SU-DHL-6 (cell line): ENCODE measurements around the gene EOGT.

Source experiments
- H2AFZ ChIP-seq: fragments of 200-600 bp; sonication (generic); 2 replicates; pipeline ENCODE4 v1.6.1; 2014; ENCODE audit warnings: low read depth, mild to moderate bottlenecking, moderate library complexity, mixed read lengths, antibody characterized with exemption, low read length; ENCODE audit not compliant: severe bottlenecking
- H3F3A ChIP-seq: fragments of 200-600 bp; shearing (Covaris generic); 2 replicates; pipeline ENCODE4 v1.6.0; 2016; ENCODE audit warnings: antibody characterized with exemption, mild to moderate bottlenecking; ENCODE audit not compliant: insufficient read depth
- H3K27ac ChIP-seq: fragments of 200-600 bp; sonication (generic); 2 replicates; pipeline ENCODE4 v1.5.1; 2016; ENCODE audit warnings: low read depth, mild to moderate bottlenecking, low read length, moderate library complexity, mixed read lengths
- H3K27me3 ChIP-seq: fragments of 200-600 bp; sonication (generic), shearing (Covaris generic); 2 replicates; pipeline ENCODE4 v1.6.0; 2014; ENCODE audit warnings: mild to moderate bottlenecking, low read length
- H3K36me3 ChIP-seq: fragments of 200-600 bp; sonication (generic); 2 replicates; pipeline ENCODE4 v1.6.1; 2014; ENCODE audit warnings: mild to moderate bottlenecking, low read length, mixed read lengths
- H3K4me2 ChIP-seq: fragments of 300-600, 200-600 bp; shearing (Covaris generic), sonication (generic); 2 replicates; pipeline ENCODE4 v1.6.0; 2014; ENCODE audit warnings: low read length, low read depth, mild to moderate bottlenecking; ENCODE audit not compliant: poor library complexity, severe bottlenecking
- H3K4me3 ChIP-seq: fragments of 200-600 bp; sonication (generic); 2 replicates; pipeline ENCODE4 v1.5.1; 2014; ENCODE audit warnings: antibody characterized with exemption, low read length, mild to moderate bottlenecking, mixed read lengths; ENCODE audit not compliant: insufficient read depth, poor library complexity, severe bottlenecking
- H3K79me2 ChIP-seq: fragments of 200-600 bp; sonication (generic); 2 replicates; pipeline ENCODE4 v1.6.1; 2014; ENCODE audit warnings: mild to moderate bottlenecking, low read length, moderate library complexity; ENCODE audit not compliant: insufficient read depth
- H3K9ac ChIP-seq: fragments of 200-600 bp; sonication (generic); 2 replicates; pipeline ENCODE4 v1.7.0; 2014; ENCODE audit warnings: mild to moderate bottlenecking, low read length
- H3K9me2 ChIP-seq: fragments of 200-600 bp; sonication (generic); replicated peaks from 2 replicates; pipeline ENCODE4 v1.6.1; 2014; ENCODE audit warnings: low read length; ENCODE audit not compliant: insufficient read depth
- H3K9me3 ChIP-seq: fragments of 200-600 bp; sonication (generic); 2 replicates; pipeline ENCODE4 v1.6.1; 2014; ENCODE audit warnings: low read length, mixed read lengths; ENCODE audit not compliant: insufficient read depth
- H4K20me1 ChIP-seq: fragments of 200-600 bp; sonication (generic); 2 replicates; pipeline ENCODE4 v1.6.1; 2014; ENCODE audit warnings: low read depth, mild to moderate bottlenecking, antibody characterized with exemption, low read length, moderate library complexity, mixed read lengths
- CTCF ChIP-seq: fragments of 200-600 bp; sonication (generic); IDR thresholded peaks from one replicate; pipeline ENCODE4 v1.5.1; 2017; ENCODE audit warnings: antibody characterized with exemption, mild to moderate bottlenecking, low read length, moderate library complexity; ENCODE audit not compliant: insufficient read depth, poor library complexity, severe bottlenecking
- EZH2phosphoT487 ChIP-seq: fragments of 200-600 bp; sonication (generic), shearing (Covaris generic); conservative IDR thresholded peaks from 2 replicates; pipeline ENCODE4 v1.6.1; 2018; ENCODE audit warnings: mild to moderate bottlenecking, antibody characterized with exemption, low read length, moderate library complexity, mixed read lengths

Gene EOGT

DNA sequence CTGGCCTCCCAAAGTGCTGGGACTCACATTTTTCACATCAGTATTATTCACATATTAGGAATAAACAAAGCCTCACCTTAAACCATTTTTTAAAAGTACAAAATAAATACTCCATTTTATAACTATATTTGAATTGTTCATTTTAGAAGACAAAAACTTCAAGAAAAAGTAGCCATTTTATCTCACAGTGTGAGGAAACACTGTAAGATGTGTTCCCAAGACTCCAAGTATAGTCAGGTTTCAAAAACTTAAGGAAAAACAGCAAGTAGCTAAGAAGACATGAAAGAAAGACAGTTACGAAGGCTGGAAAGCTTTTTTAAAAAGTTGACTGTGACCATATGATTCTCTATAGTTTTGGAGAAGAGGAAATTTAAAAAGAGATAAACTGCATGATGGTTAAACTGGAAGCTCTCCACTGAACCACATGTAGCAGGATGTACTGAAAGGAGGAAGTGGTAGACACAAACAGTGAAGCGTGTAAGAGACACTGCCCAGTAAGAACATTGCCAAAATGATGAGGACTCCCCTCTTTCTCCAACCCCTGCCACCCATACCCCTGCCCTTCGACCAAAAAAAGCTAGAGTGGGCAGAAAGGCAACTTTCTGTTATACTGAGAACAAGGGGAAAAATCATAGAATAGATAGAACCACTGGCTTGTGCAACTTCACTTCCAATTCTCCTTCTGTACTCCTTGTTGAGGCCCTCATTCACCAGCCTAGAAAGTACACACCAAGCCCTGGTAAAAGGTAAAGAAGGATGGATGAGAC, 44.9 kb upstream of the EOGT start:
- H3K79me2 ChIP-seq = no peaks in the 10 kb centered on the region
- H3K36me3 ChIP-seq = peaks cover 63% of the 10 kb centered on the region
- H3K4me2 ChIP-seq = peak overlapping the region; percentile 39
- H3K4me3 ChIP-seq = no peak overlapping the region
- no peak for TF ChIP-seq CTCF
- no peak for TF ChIP-seq EZH2phosphoT487
- H2AFZ ChIP-seq = peak overlapping the region; percentile 6
- H3K9me2 ChIP-seq = no peaks in the 10 kb centered on the region
- H4K20me1 ChIP-seq = no peaks in the 10 kb centered on the region
- H3F3A ChIP-seq = peaks cover 21% of the 10 kb centered on the region
- peak overlapping the region; percentile 55 for H3K27ac ChIP-seq
- no peaks in the 10 kb centered on the region for H3K27me3 ChIP-seq
- peak overlapping the region; percentile 22; the same call in 1 of the 2 replicates for H3K9ac ChIP-seq
- no peaks in the 10 kb centered on the region for H3K9me3 ChIP-seq

DNA sequence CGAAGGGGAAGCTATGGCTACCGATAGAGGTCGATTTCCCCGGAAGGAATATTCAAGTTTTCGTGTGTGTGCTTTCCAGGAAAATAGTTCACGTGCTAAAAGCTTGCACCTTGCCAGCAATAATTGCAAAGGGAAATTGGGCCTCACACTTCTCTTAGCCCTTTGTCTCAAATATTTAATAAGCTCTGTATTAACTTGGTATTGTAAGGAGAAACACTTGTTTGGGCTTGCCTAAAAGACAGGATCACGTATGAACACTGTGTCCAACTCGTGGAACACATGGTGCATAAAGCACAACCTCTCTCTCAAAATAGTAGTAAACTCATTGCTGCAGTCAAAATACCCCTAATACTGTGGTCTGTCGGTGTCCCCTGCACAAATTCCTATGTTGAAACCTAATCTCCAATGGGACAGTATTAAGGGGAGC, 39.0 kb upstream of the EOGT start:
- Histone ChIP-seq H3K79me2 (peaks cover 42% of the 10 kb centered on the region), H4K20me1 (no peaks in the 10 kb centered on the region), H3K4me3 (peak overlapping the region; percentile 93), H3K27ac (peak overlapping the region; percentile 31), H3K36me3 (peaks cover 37% of the 10 kb centered on the region), H3K9me3 (no peaks in the 10 kb centered on the region), H3K9me2 (no peaks in the 10 kb centered on the region), H3F3A (peaks cover 25% of the 10 kb centered on the region), H3K4me2 (peak overlapping the region; percentile 98), H2AFZ (peak overlapping the region; percentile 72), H3K27me3 (no peaks in the 10 kb centered on the region), H3K9ac (peak overlapping the region; percentile 79)
- TF ChIP-seq EZH2phosphoT487 (no peak), CTCF (no peak)

GRCh38 chr3:69051756-69052471, 38.4 kb upstream of the EOGT start, which contains the start of gene TMF1:
TMF1 (minus strand) TSS chr3:69052333; CDS start chr3:69052086, 247 bp downstream.
- H3K79me2 ChIP-seq = peaks cover 45% of the 10 kb centered on the region
- TF ChIP-seq EZH2phosphoT487 (no peak), CTCF (no peak)

More at GRCh38 chr3:69051756-69052471, 38.4 kb upstream of the EOGT start, which contains the start of gene TMF1:
- H3K9me2 ChIP-seq = no peaks in the 10 kb centered on the region
- H3K27me3 ChIP-seq = no peaks in the 10 kb centered on the region
- H3K27ac ChIP-seq = peak within 1 kb of the TSS; percentile 49
- peak within 1 kb of the TSS; percentile 79 for H3K9ac ChIP-seq
- H2AFZ ChIP-seq = peak within 1 kb of the TSS; percentile 72
- peaks cover 37% of the 10 kb centered on the region for H3K36me3 ChIP-seq
- peak within 1 kb of the TSS; percentile 93 for H3K4me3 ChIP-seq
- peak within 1 kb of the TSS; percentile 98 for H3K4me2 ChIP-seq
- H3K9me3 ChIP-seq = no peaks in the 10 kb centered on the region
- H4K20me1 ChIP-seq = no peaks in the 10 kb centered on the region
- H3F3A ChIP-seq = peaks cover 25% of the 10 kb centered on the region
